SU-DHL-6 (cell line): Measurements from ENCODE around the gene TOM1L2.

Source experiments
- H2AFZ ChIP-seq: fragments of 200-600 bp; sonication (generic); 2 replicates; pipeline ENCODE4 v1.6.1; 2014; ENCODE audit warnings: low read depth, mild to moderate bottlenecking, moderate library complexity, mixed read lengths, antibody characterized with exemption, low read length; ENCODE audit not compliant: severe bottlenecking
- H3F3A ChIP-seq: fragments of 200-600 bp; shearing (Covaris generic); 2 replicates; pipeline ENCODE4 v1.6.0; 2016; ENCODE audit warnings: antibody characterized with exemption, mild to moderate bottlenecking; ENCODE audit not compliant: insufficient read depth
- H3K27ac ChIP-seq: fragments of 200-600 bp; sonication (generic); 2 replicates; pipeline ENCODE4 v1.5.1; 2016; ENCODE audit warnings: low read depth, mild to moderate bottlenecking, low read length, moderate library complexity, mixed read lengths
- H3K27me3 ChIP-seq: fragments of 200-600 bp; sonication (generic), shearing (Covaris generic); 2 replicates; pipeline ENCODE4 v1.6.0; 2014; ENCODE audit warnings: mild to moderate bottlenecking, low read length
- H3K36me3 ChIP-seq: fragments of 200-600 bp; sonication (generic); 2 replicates; pipeline ENCODE4 v1.6.1; 2014; ENCODE audit warnings: mild to moderate bottlenecking, low read length, mixed read lengths
- H3K4me2 ChIP-seq: fragments of 300-600, 200-600 bp; shearing (Covaris generic), sonication (generic); 2 replicates; pipeline ENCODE4 v1.6.0; 2014; ENCODE audit warnings: low read length, low read depth, mild to moderate bottlenecking; ENCODE audit not compliant: poor library complexity, severe bottlenecking
- H3K4me3 ChIP-seq: fragments of 200-600 bp; sonication (generic); 2 replicates; pipeline ENCODE4 v1.5.1; 2014; ENCODE audit warnings: antibody characterized with exemption, low read length, mild to moderate bottlenecking, mixed read lengths; ENCODE audit not compliant: insufficient read depth, poor library complexity, severe bottlenecking
- H3K79me2 ChIP-seq: fragments of 200-600 bp; sonication (generic); 2 replicates; pipeline ENCODE4 v1.6.1; 2014; ENCODE audit warnings: mild to moderate bottlenecking, low read length, moderate library complexity; ENCODE audit not compliant: insufficient read depth
- H3K9ac ChIP-seq: fragments of 200-600 bp; sonication (generic); 2 replicates; pipeline ENCODE4 v1.7.0; 2014; ENCODE audit warnings: mild to moderate bottlenecking, low read length
- H3K9me2 ChIP-seq: fragments of 200-600 bp; sonication (generic); replicated peaks from 2 replicates; pipeline ENCODE4 v1.6.1; 2014; ENCODE audit warnings: low read length; ENCODE audit not compliant: insufficient read depth
- H3K9me3 ChIP-seq: fragments of 200-600 bp; sonication (generic); 2 replicates; pipeline ENCODE4 v1.6.1; 2014; ENCODE audit warnings: low read length, mixed read lengths; ENCODE audit not compliant: insufficient read depth
- H4K20me1 ChIP-seq: fragments of 200-600 bp; sonication (generic); 2 replicates; pipeline ENCODE4 v1.6.1; 2014; ENCODE audit warnings: low read depth, mild to moderate bottlenecking, antibody characterized with exemption, low read length, moderate library complexity, mixed read lengths
- EZH2phosphoT487 ChIP-seq: fragments of 200-600 bp; sonication (generic), shearing (Covaris generic); conservative IDR thresholded peaks from 2 replicates; pipeline ENCODE4 v1.6.1; 2018; ENCODE audit warnings: mild to moderate bottlenecking, antibody characterized with exemption, low read length, moderate library complexity, mixed read lengths
- TF ChIP-seq, protein P1 (sequence below): fragments of 200-600 bp; sonication (generic); IDR thresholded peaks from one replicate; pipeline ENCODE4 v1.5.1; 2017; ENCODE audit warnings: antibody characterized with exemption, mild to moderate bottlenecking, low read length, moderate library complexity; ENCODE audit not compliant: insufficient read depth, poor library complexity, severe bottlenecking

The TOM1L2 gene

DNA sequence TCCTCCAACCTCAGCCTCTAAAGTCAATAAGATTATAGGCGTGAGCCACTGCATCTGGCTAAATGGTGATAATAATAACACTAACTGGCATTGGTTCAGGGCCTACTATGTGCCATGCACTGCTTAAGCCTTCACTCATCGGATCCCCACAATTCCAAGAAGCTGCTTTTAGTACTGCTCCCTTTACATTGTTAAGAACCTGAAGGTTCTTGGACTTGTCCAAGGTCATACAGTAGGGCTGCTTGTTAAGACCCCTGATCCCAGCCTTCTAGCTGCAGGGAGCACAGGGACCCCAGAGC lies 142.0 kb downstream of the TOM1L2 start:
- Histone ChIP-seq H2AFZ (no peak overlapping the region), H3K4me2 (no peak overlapping the region), H3K9me3 (no peaks in the 10 kb centered on the region), H3K27me3 (no peaks in the 10 kb centered on the region), H3K9me2 (no peaks in the 10 kb centered on the region), H3K79me2 (peaks cover 44% of the 10 kb centered on the region), H3K9ac (no peak overlapping the region), H3K4me3 (no peak overlapping the region), H3K27ac (no peak overlapping the region), H3F3A (peaks cover 15% of the 10 kb centered on the region), H3K36me3 (no peaks in the 10 kb centered on the region), H4K20me1 (no peaks in the 10 kb centered on the region)
- TF ChIP-seq, protein P1, sequence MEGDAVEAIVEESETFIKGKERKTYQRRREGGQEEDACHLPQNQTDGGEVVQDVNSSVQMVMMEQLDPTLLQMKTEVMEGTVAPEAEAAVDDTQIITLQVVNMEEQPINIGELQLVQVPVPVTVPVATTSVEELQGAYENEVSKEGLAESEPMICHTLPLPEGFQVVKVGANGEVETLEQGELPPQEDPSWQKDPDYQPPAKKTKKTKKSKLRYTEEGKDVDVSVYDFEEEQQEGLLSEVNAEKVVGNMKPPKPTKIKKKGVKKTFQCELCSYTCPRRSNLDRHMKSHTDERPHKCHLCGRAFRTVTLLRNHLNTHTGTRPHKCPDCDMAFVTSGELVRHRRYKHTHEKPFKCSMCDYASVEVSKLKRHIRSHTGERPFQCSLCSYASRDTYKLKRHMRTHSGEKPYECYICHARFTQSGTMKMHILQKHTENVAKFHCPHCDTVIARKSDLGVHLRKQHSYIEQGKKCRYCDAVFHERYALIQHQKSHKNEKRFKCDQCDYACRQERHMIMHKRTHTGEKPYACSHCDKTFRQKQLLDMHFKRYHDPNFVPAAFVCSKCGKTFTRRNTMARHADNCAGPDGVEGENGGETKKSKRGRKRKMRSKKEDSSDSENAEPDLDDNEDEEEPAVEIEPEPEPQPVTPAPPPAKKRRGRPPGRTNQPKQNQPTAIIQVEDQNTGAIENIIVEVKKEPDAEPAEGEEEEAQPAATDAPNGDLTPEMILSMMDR = no peak
- no peak for TF ChIP-seq EZH2phosphoT487

DNA sequence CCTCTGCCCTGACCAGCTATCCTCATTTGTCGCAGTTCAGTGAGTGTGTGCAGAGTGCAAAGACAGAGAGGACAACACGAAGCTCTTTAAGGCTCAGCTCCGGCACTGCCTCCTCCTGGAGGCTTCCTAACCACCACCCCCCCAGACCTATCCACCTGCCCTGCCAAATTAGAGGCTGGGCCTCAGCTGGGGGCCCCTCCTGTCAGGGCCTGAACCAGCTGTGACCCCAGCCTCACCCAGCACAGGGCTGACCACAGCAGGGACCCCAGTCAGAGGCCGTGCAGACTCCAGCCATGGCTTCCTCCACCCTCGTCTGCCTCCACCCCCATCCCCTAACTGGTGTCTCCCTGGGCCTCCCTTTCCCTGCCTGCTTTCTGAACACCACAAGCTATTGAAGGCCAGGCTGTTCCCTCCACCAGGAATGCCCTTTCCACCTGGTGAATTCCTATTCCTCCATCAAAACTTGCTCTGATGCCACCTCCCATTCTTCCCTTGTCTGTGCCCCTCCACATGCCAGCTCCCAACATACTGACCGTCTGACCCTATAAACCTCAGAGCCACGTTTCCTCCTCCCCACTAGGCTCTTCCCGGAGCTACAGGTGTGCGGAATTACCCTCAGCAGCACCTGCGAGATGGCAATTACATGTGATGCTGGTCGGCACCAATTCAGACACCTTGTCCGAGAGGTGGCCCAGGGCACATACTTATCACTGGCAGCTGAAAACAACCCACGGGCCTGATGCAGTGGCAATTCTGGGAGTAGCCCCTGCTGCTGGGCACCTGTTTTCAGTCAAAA lies 144.2 kb downstream of the TOM1L2 start:
- Histone ChIP-seq H3K9me2 (no peaks in the 10 kb centered on the region), H3F3A (peaks cover 4% of the 10 kb centered on the region; the same call in 1 of the 2 replicates), H3K4me3 (no peak overlapping the region), H4K20me1 (no peaks in the 10 kb centered on the region), H3K9me3 (no peaks in the 10 kb centered on the region), H3K27ac (no peak overlapping the region), H3K27me3 (no peaks in the 10 kb centered on the region), H2AFZ (no peak overlapping the region), H3K4me2 (no peak overlapping the region), H3K36me3 (no peaks in the 10 kb centered on the region), H3K9ac (no peak overlapping the region), H3K79me2 (peaks cover 33% of the 10 kb centered on the region)
- no peak for TF ChIP-seq EZH2phosphoT487
- TF ChIP-seq, protein P1 = no peak

DNA sequence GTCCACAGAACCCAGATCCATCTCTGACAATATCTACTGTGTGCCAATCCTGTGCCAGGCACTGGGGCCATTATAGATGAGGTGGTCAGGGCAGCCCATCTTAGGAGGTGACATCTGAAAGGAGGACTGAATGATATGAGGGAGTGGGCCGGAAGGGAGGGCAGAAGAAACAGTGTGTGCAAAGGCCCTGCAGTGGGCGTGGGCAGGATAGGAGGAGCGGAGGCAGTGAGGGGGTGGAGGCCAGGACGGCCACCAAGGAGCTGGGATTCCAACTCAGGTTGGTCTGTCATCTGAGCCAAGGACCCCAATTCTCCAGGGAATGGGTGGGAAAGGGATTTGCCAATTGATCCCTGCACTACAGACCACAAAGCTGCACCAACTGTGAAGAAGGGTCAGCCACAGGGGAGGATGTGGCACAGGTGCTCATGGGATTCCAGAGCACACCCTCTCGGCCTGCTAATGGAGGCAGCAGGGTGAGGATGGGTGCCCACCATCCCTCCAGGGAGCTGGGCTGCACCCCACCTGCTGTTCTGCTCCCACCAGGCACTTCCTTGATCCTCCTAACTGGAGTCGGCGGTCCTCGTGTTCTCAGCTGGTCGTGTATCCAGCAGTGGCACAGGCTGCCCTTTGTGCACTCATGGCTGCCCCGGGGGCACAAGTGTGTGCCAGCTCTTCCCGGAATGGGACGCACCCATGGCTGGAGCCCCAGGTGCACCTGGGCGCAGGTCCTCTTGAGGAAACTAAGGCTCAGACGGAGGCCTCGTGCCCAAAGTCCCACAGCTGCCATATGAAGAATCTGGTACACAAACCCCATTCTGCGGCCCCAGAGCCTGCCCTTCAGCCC lies 145.0 kb downstream of the TOM1L2 start:
- Histone ChIP-seq H3K27ac (no peak overlapping the region), H4K20me1 (no peaks in the 10 kb centered on the region), H3K27me3 (no peaks in the 10 kb centered on the region), H3K9ac (no peak overlapping the region), H3F3A (peaks cover 4% of the 10 kb centered on the region; the same call in 1 of the 2 replicates), H3K9me2 (no peaks in the 10 kb centered on the region), H3K4me2 (no peak overlapping the region), H3K79me2 (peaks cover 39% of the 10 kb centered on the region), H3K36me3 (no peaks in the 10 kb centered on the region), H3K4me3 (no peak overlapping the region), H3K9me3 (no peaks in the 10 kb centered on the region), H2AFZ (no peak overlapping the region)
- TF ChIP-seq, protein P1 = no peak
